CD4-positive, alpha-beta T cell treated with Interferon alpha-2 for 1 hour (primary cell): ENCODE results near the gene FZR1.

Experiments used
- DNase-seq, 2 donors: peaks; one replicate each; pipeline ENCODE4 v3.0.0-alpha.2; 2020 to 2022

FZR1 gene

GRCh38 chr19:3533033-3533432 lies 26.9 kb downstream of the FZR1 start:
- no peak for DNase-seq

DNA sequence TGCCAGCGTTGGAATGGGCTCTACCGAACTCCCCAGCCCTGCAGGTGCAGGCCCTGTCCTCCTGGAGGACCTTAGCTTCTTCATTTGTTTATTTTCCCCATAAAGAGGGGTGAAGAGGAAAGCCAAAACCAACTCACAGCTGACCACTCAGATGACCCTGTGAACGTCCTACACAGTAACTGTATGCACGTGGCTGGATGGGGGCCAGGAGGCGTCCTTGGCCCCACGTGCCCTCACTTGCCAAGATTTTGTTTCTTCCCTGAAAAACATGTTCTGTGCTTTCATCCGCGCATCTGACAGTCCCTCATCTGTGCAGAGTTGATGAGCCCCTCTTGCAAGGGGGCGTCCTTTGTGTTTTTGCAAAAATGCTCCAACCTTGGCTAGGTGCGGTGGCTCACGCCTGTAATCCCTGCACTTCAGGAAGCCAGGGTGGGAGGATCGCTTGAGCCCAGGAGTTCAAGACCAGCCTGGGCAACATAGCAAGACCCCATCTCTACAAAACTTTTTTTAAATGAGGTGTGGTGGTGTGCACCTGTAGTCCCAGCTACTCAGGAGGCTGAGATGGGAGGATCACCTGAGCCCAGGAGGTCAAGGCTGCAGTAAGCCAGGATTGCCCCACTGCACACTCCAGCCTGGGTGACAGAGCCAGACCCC lies 27.6 kb downstream of the FZR1 start:
- no peak for DNase-seq

DNA sequence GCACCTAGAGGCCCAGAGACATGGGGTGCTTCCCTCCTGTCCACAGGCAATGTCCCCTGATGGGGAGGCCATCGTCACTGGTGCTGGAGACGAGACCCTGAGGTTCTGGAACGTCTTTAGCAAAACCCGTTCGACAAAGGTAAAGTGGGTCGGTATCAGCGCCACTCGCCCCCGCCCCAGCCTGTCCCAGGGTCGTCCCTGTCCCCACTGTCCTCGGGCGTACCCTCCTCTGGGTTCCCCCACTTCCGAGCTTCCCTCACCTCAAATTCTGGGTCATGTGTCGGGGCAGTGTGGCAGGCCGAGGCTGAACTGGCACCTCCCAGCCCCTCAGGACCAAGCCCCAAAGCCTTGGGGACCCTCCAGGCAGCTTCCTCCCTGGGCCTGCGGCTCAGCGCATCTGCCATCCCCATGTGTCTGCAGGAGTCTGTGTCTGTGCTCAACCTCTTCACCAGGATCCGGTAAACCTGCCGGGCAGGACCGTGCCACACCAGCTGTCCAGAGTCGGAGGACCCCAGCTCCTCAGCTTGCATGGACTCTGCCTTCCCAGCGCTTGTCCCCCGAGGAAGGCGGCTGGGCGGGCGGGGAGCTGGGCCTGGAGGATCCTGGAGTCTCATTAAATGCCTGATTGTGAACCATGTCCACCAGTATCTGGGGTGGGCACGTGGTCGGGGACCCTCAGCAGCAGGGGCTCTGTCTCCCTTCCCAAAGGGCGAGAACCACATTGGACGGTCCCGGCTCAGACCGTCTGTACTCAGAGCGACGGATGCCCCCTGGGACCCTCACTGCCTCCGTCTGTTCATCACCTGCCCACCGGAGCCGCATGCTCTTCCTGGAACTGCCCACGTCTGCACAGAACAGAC lies 28.5 kb downstream of the FZR1 start:
- DNase-seq: no peak

GRCh38 chr19:3535235-3535535 lies 29.1 kb downstream of the FZR1 start:
- no peak for DNase-seq

- no peak for DNase-seq
These were observed 29.5 kb downstream of the FZR1 start for GRCh38 chr19:3535563-3535965.

DNA sequence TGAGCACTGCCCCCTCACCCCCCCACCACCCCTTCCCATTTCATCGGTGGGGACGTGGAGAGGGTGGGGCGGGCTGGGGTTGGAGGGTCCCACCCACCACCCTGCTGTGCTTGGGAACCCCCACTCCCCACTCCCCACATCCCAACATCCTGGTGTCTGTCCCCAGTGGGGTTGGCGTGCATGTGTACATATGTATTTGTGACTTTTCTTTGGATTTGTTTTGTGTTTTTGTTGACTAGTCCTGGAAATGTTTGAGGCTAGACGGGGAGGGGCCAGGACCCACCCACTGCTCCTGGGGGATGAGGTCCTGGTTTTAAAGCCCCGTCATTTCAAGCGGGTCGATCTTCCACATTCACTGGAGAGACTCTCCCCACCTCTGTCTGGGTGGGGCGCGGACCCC lies 29.9 kb downstream of the FZR1 start:
- no peak for DNase-seq

DNA sequence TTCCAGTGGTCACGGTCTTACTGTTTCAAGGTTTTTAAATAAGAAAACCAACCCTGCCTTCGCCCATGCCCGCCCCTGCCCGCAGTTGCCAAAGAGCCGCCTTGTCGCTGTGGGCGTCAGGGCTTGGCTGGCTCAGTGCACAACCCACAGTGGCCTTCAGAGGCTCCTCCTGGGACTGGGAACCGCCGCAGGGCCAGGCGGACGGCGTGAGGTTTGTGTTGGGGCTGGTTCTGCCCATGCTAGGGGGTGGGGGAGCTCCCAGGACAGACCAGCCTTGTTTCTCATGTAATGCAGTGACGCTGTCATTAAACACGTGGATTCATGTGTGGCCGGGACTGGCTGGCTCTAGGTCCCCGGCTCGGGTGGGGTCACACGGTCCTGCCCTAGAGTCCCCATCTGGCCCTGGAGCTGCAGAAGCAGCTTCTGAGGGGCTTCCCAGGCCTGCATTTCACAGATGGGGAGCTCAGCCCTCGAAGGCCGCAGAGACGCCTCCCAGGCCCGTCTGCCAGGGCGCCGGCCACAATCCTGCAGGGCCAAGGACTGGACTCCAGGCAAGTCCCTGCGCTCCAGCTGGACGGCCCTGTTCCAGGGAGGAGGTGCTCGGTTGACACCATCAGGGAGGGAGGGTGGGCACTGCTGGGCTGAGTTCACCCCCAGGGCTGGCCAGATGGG lies 30.5 kb downstream of the FZR1 start:
- no peak for DNase-seq

- DNase-seq: no peak
These were observed 31.0 kb downstream of the FZR1 start for GRCh38 chr19:3537101-3537437.

GRCh38 chr19:3537438-3538240 lies 31.5 kb downstream of the FZR1 start:
- DNase-seq: no peak

- DNase-seq: no peak
These were observed 32.3 kb downstream of the FZR1 start for GRCh38 chr19:3538258-3538929.

DNA sequence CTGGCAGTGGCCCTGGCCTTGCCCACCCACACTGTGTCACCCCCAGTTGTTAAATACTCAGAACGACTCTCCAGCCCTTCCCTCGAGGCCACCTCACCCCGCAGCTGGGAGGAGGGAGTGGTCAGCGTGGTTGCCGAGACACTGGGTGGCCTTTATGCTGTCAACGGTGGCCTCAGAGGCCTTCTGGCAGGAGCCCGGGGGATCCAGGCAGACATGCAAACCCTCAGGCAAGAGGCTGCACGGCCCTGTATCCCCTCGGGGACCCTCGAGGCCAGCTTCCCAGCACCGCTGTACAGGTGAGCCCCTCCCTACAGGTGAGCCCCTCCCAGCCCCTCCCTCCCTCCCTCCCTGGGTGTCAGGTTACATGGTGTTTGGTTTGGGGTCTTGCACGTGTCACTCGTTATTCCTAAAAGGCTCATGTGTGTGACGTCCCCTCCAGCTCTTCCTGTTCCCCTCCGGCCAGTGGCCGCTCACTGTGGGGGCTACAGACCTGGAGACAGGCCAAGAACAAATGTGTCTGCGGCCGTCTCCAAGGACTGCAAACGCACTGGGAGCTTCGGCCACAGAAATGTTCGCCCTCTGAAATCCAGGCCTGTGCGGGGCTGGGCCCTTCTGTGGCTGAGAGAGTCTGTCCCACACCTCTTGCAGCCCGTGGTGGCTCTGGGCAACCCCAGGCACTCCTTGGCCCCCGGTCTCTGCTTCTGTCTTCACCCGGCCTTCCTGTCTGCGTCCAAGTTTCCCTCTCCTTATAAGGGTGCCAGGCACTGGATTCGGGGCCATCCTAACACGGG lies 33.0 kb downstream of the FZR1 start, which contains the start of gene TEKTIP1:
Gene TEKTIP1, plus strand, starts transcription at position 210 of the 791 bp plus-strand sequence. Its CDS starts 4 bp downstream, at position 214.
- no peak for DNase-seq

GRCh38 chr19:3539756-3540118 lies 33.6 kb downstream of the FZR1 start:
- no peak for DNase-seq

DNA sequence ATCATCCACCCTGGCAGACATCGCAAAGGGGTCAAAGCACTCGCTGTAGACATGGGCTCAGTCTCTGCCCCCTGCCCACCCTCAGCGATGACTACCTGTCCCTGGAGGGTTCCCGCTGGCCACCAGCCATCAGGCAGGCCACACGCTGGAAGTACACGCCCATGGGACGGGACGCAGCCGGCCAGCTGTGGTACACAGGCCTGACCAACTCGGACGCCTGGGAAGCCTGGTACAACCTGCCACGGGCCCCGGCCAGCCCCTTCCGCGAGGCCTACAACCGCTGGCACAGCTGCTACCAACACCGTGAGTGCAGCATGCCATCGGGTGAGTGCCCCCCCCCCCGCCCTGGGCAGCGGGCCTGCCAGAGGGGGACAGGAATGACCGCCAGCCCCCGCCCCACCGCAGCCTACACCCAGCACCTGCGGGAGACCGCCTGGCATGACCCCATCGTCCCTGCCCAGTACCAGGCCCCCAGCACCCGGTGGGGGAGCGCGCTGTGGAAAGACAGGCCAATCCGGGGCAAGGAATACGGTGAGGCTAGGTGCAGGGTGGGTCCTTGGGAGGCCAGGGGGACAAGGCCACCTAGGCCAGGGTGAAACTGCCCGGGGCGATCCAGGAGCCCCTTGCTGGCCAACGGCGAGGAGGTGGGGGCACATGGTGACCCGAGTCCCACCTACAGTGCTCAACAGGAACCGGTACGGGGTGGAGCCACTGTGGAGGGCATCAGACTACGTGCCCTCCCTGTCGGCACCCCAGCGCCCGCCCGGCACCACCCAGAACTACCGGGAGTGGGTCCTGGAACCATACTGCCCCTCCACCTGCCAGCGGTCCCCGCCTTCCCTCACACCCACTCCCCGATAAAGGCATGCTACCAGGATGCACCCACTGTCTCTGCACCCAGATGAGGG lies 37.3 kb downstream of the FZR1 start:
- DNase-seq: no peak

GRCh38 chr19:3544058-3544376 lies 37.9 kb downstream of the FZR1 start:
- DNase-seq: no peak

- DNase-seq: peak; percentile 66 to 80
These were observed 38.9 kb downstream of the FZR1 start for GRCh38 chr19:3544742-3545668.

DNA sequence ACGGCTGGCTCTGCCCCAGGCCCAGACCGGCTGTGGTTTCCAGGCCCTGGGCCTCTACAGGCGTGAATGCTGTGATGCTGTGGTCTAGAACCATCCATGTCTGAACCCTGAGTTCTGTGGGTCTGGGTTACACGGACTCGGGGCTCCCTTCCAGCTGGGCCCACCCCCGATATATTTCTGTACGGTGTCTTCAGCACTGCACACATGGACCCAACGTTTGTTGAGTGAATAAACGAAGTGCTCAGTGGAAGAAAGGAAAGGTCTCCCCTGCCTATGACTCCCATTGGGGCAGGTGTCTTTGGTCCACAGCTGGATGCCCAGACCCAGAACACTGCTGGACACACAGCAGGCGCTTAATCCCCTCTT lies 39.5 kb downstream of the FZR1 start:
- no peak for DNase-seq

DNA sequence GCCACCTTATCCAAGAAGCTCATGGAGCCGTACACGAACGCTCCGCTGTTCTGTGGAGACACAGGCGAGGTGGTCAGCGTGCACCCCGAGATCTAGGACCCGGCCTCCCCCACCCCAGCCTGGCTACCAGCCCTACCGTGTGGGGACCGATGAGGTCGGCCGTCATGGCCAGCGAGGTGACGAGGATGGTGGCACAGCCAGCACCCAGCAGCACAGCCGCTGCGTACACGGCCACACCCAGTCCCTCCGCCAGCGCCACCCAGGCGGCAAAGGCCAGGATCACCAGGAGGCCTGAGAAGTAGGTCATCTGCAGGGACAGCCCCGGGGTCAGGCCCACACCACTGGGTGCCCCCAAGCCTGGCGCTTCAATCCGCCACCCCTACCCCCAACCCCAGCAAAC lies 40.0 kb downstream of the FZR1 start:
- DNase-seq: no peak

DNA sequence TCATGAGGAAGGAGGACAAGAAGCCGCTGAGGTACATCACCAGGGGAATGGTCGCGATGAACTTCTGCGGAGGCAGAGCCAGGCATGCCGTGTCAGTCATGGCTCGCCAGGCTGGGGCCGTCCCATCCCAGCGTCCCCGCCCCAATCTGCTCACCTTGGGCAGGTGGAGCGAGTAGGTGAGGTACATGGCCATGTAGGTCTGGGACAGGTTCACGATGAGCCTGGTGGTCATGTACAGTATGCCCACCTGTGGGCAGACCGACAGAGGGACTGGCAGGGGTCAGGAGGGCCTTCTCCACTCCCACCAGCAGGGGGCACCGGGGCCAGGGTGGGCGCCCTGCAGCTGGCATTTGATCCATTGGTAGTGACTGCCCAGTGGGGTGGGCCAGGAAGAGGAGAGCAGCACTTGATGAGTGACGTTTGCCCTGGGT lies 41.2 kb downstream of the FZR1 start:
- peak in 1 of 2 donors; percentile 36 for DNase-seq

- DNase-seq: no peak
These were observed 41.7 kb downstream of the FZR1 start for GRCh38 chr19:3547767-3548282.

DNA sequence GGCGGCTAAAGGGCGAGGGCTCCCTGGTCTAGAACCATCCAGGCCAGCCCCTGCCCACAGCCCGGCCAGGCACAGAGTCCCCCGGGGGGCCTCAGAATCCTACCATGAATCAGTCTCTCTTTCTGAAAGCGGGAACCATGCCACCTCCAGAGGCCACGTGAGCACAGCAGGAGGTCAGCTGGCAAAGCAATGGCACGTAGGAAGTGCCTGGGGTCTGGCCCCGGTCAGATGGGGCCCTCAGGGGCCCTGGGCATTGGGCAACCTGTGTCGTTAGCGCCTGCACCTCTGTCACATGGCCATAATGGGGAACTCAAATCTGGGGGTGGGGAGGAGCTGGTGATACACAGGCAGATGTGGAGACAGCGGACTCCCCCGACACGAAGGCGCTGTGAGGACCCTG lies 42.5 kb downstream of the FZR1 start:
- peak in 1 of 2 donors; percentile 62 for DNase-seq
